Measurements from ENCODE around the gene PCSK5. TPM values are rescaled to one million over a fixed set of nuclear protein-coding genes. Genes with fewer than 3 reads are reported as not detected.

Gene PCSK5
- total and polyA plus RNA-seq, 2 of the 8 experiments (the other 6 are each of a cell fraction or from before 2014, with no cell fraction given) = 5.5 to 10.7 TPM

DNA sequence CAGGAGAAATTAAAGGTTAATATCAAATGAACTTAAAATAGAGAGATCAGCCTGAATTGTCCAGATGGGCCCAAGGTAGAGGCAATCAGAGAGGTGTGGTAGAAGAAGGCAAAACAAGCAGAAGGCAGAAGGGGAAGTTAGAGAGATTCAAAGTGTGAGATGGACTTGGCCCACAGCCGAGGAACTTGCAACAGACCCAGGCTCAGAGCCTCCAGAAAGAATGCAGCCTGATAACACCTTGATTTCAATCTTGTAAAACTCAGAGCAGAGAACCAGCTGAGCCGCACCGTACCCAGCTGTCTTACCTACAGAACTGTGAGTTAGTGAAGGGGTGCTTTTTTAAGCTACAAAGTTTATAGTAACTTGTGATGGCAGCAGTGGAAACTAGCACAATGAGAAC lies 312.9 kb downstream of the PCSK5 start:
- H3K9ac ChIP-seq (replicated peaks in 1 of 4; ENCODE audit: extremely low read depth in 1 of 4, low read depth in 3 of 4, low read length in 3 of 4) = no peak overlapping the region
- no peak overlapping the region for H2BK20ac ChIP-seq (ENCODE audit: low read length)
- no peak overlapping the region for H4K8ac ChIP-seq (ENCODE audit: extremely low read depth, insufficient read depth, low read length)
- no peaks in the 10 kb centered on the region for H3K79me1 ChIP-seq (ENCODE audit: low read depth, low read length)
- H3K4me2 ChIP-seq (ENCODE audit: insufficient read depth in 1 of 2, low read depth in 2 of 2, low read length in 2 of 2) = no peak overlapping the region
- H2AK5ac ChIP-seq (ENCODE audit: low read depth, low read length) = no peak overlapping the region
- no peak overlapping the region for H2BK5ac ChIP-seq (ENCODE audit: low read depth, low read length)
- no peak overlapping the region for H3K4me3 ChIP-seq (ENCODE audit: extremely low read depth in 1 of 4, insufficient read depth in 2 of 4, low read depth in 3 of 4, low read length in 4 of 4)
- TF ChIP-seq TCF12 (IDR thresholded peaks at IDR 0.05; ENCODE audit: low read depth, low read length) = no peak
- no peak for TF ChIP-seq SP1 (IDR thresholded peaks at IDR 0.05; ENCODE audit: low read depth, low read length)
- TF ChIP-seq RNF2 (IDR thresholded peaks at IDR 0.05; ENCODE audit: borderline replicate concordance, low read depth, low read length, missing control alignments, poor library complexity, severe bottlenecking) = no peak
- no peak for FAIRE-seq
- CTCF ChIA-PET (ENCODE audit: partially characterized antibody) = interaction anchor here (1.1 to 1.7 kb wide), 2 partner anchors 12 to 1002 kb away, joined by 3 to 5 read pairs; no protein-coding TSS in a partner anchor
- H3K23ac ChIP-seq (ENCODE audit: insufficient read length) = no peak overlapping the region
- H3K4ac ChIP-seq (replicated peaks; ENCODE audit: insufficient read length, low read depth, low read length) = no peak overlapping the region
- H3K23me2 ChIP-seq (ENCODE audit: low read depth, low read length) = no peaks in the 10 kb centered on the region
- H3K56ac ChIP-seq (replicated peaks; ENCODE audit: insufficient read length, low read depth, low read length) = no peak overlapping the region
- POLR2A ChIA-PET (ENCODE audit: partially characterized antibody) = no interaction called here
- WGBS, 2 experiments (ENCODE audit: extremely low coverage in 1 of 2, insufficient coverage in 1 of 2, insufficient read length in 1 of 2, insufficient replicate concordance in 2 of 2, low coverage in 1 of 2, low lambda C conversion rate in 2 of 2, missing lambda C conversion rate in 1 of 2) = 93% methylated on average over 3 of the region's 3 CpGs; no CpG with 5 or more reads in 1 of the 2 experiments
- H4K91ac ChIP-seq (replicated peaks; ENCODE audit: insufficient read length, low read length) = no peak overlapping the region
- H3K79me2 ChIP-seq (ENCODE audit: control insufficient read depth in 1 of 2, insufficient read depth in 2 of 2, low read length in 2 of 2) = no peaks in the 10 kb centered on the region
- H4K5ac ChIP-seq (ENCODE audit: insufficient read length, low read depth, low read length) = no peak overlapping the region
- no peak overlapping the region for H3K27ac ChIP-seq (ENCODE audit: low read depth, low read length)
- H3K36me3 ChIP-seq (ENCODE audit: control insufficient read depth in 2 of 4, insufficient read depth in 4 of 4, low read length in 3 of 4) = no peaks in the 10 kb centered on the region
- H3K9me3 ChIP-seq (ENCODE audit: insufficient read depth in 2 of 2, low read depth in 1 of 2, low read length in 1 of 2) = no peaks in the 10 kb centered on the region
- H2BK15ac ChIP-seq (ENCODE audit: low read length) = no peak overlapping the region
- no peak for DNase-seq (ENCODE audit: low read depth in 1 of 2, low spot score in 2 of 2)
- H3K27me3 ChIP-seq (replicated peaks in 1 of 4; ENCODE audit: control insufficient read depth in 3 of 4, extremely low read depth in 1 of 4, insufficient read depth in 3 of 4, low read length in 3 of 4) = no peaks in the 10 kb centered on the region
- H2BK120ac ChIP-seq (replicated peaks; ENCODE audit: low read depth, low read length) = no peak overlapping the region
- no peak overlapping the region for H3K14ac ChIP-seq (ENCODE audit: insufficient read length)
- H2AFZ ChIP-seq (ENCODE audit: low read length) = no peak overlapping the region
- no peak overlapping the region for H3K18ac ChIP-seq (ENCODE audit: extremely low read depth, low read length)
- peaks cover 0 to 4% (median 0%) of the 10 kb centered on the region in 4 experiments; a peak in 1 of 7 replicates for H3K4me1 ChIP-seq (replicated peaks in 1 of 4; ENCODE audit: control insufficient read depth in 3 of 4, insufficient read depth in 4 of 4, low read length in 3 of 4)
- H2BK12ac ChIP-seq (ENCODE audit: low read depth, low read length) = no peak overlapping the region
- no peaks in the 10 kb centered on the region for H4K20me1 ChIP-seq (replicated peaks in 1 of 2; ENCODE audit: control insufficient read depth in 1 of 2, insufficient read depth in 2 of 2, low read length in 2 of 2)
